Measurements from ENCODE around the gene METAP1. TPM values are rescaled to one million over a fixed set of nuclear protein-coding genes. Genes with fewer than 3 reads are reported as not detected.
"Not testable (repeated sequence)": the region's sequence is repeated elsewhere in the genome, so short reads cannot be mapped to it uniquely, and the experiment has no call there.

METAP1 gene
- total RNA-seq, 1 experiment from 2014 or later: 112 TPM

DNA sequence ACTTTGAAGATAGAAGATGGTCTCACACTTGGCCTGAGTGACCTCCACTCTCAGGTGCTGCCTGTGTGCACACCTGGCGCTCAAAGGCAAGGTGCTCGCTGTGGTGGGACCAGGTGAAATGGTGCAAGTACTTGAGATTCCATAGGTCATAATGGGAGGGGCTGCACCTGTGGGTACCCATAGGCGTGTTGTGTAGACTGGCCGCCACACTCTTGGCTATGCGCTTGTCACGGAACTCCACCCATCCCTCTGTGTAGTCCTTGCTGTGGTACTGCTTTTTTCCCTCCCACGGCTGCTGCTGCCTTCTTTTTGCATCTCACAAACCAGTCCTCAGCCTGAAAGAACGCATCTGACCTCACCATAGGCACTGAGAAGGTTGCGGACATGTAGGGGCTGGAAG, 27.0 kb downstream of the METAP1 start:
- no peaks in the 10 kb centered on the region for H3K27me3 ChIP-seq (ENCODE audit: insufficient read depth, low read length)
- no peak overlapping the region for H2AFZ ChIP-seq (ENCODE audit: low read depth, low read length, poor library complexity, severe bottlenecking)
- no TSS peak for BruUV-seq (replicated peaks)
- ATAC-seq (no peak), DNase-seq (ENCODE audit: low read depth, low spot score) (no peak)
- no peak overlapping the region for H3K4me2 ChIP-seq (ENCODE audit: low read length)
- no peak overlapping the region for H3K9ac ChIP-seq (ENCODE audit: low read length)
- H3K4me1 ChIP-seq (ENCODE audit: control insufficient read depth in 1 of 2, insufficient read depth in 2 of 2, low read length in 2 of 2): peaks cover 5 to 25% of the 10 kb centered on the region in 2 experiments; a peak in 2 of 4 replicates
- ChIA-PET RAD21 (ENCODE audit: low non-redundant PET in 1 of 2, low total read pairs in 2 of 2, uncharacterized antibody in 2 of 2, unreplicated experiment in 2 of 2) (no interaction called here), CTCF (no interaction called here), POLR2A (no interaction called here)
- H3K4me3 ChIP-seq (replicated peaks in 1 of 2; ENCODE audit: low read depth in 1 of 2, low read length in 2 of 2): 0 out of 4 replicates have a peak overlapping the region, but pooled peaks of 1 of the 2 experiments have one; percentile 17
- H3K9me3 ChIP-seq (ENCODE audit: control insufficient read depth in 1 of 2, insufficient read depth in 1 of 2, low read depth in 1 of 2, low read length in 2 of 2): peaks cover 0 to 8% of the 10 kb centered on the region in 2 experiments; a peak in 2 of 4 replicates
- peaks cover 11% of the 10 kb centered on the region; the same call in 1 of the 2 replicates for H4K20me1 ChIP-seq (ENCODE audit: insufficient read depth)
- TF ChIP-seq ELF1 (IDR thresholded peaks at IDR 0.05; ENCODE audit: borderline replicate concordance, low read depth): no peak
- TF ChIP-seq POLR2A (IDR thresholded peaks at IDR 0.05; ENCODE audit: borderline replicate concordance, extremely low read depth, insufficient read depth, insufficient read length): no peak
- TF ChIP-seq SRF (IDR thresholded peaks at IDR 0.05; ENCODE audit: low read depth): no peak
- no peak for TF ChIP-seq TCF7L2 (IDR thresholded peaks at IDR 0.05; ENCODE audit: borderline replicate concordance, extremely low read depth, insufficient read depth, insufficient read length)
- TF ChIP-seq, protein P1, sequence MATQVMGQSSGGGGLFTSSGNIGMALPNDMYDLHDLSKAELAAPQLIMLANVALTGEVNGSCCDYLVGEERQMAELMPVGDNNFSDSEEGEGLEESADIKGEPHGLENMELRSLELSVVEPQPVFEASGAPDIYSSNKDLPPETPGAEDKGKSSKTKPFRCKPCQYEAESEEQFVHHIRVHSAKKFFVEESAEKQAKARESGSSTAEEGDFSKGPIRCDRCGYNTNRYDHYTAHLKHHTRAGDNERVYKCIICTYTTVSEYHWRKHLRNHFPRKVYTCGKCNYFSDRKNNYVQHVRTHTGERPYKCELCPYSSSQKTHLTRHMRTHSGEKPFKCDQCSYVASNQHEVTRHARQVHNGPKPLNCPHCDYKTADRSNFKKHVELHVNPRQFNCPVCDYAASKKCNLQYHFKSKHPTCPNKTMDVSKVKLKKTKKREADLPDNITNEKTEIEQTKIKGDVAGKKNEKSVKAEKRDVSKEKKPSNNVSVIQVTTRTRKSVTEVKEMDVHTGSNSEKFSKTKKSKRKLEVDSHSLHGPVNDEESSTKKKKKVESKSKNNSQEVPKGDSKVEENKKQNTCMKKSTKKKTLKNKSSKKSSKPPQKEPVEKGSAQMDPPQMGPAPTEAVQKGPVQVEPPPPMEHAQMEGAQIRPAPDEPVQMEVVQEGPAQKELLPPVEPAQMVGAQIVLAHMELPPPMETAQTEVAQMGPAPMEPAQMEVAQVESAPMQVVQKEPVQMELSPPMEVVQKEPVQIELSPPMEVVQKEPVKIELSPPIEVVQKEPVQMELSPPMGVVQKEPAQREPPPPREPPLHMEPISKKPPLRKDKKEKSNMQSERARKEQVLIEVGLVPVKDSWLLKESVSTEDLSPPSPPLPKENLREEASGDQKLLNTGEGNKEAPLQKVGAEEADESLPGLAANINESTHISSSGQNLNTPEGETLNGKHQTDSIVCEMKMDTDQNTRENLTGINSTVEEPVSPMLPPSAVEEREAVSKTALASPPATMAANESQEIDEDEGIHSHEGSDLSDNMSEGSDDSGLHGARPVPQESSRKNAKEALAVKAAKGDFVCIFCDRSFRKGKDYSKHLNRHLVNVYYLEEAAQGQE (IDR thresholded peaks at IDR 0.05; ENCODE audit: low read depth): no peak
- no peak for TF ChIP-seq POLR2AphosphoS5 (IDR thresholded peaks at IDR 0.05; ENCODE audit: low read depth, low read length)
- H3K9me2 ChIP-seq (ENCODE audit: insufficient read depth): no peaks in the 10 kb centered on the region
- H3K36me3 ChIP-seq (ENCODE audit: control insufficient read depth in 1 of 2, insufficient read depth in 2 of 2, low read length in 2 of 2): peaks cover 0 to 31% of the 10 kb centered on the region in 2 experiments; a peak in 1 of 4 replicates
- intact Hi-C loops (cut with micrococcal nuclease): no loop called here
- H3K79me2 ChIP-seq (ENCODE audit: insufficient read depth, low read length): peaks cover 100% of the 10 kb centered on the region
- no peak overlapping the region for H3K27ac ChIP-seq (ENCODE audit: low read depth, low read length)

GRCh38 chr4:99023800-99024251, 28.3 kb downstream of the METAP1 start:
- POLR2A ChIA-PET; H3K27ac ChIP-seq (ENCODE audit: low read depth, low read length); H3K4me2 ChIP-seq (ENCODE audit: low read length); RAD21 ChIA-PET (ENCODE audit: low non-redundant PET in 1 of 2, low total read pairs in 2 of 2, uncharacterized antibody in 2 of 2, unreplicated experiment in 2 of 2); H3K27me3 ChIP-seq (ENCODE audit: insufficient read depth, low read length); intact Hi-C loops (cut with micrococcal nuclease); H3K4me3 ChIP-seq (replicated peaks in 1 of 2; ENCODE audit: low read depth in 1 of 2, low read length in 2 of 2); H2AFZ ChIP-seq (ENCODE audit: low read depth, low read length, poor library complexity, severe bottlenecking); BruUV-seq (replicated peaks); ATAC-seq; H3K9me2 ChIP-seq (ENCODE audit: insufficient read depth); H3K9ac ChIP-seq (ENCODE audit: low read length); H3K9me3 ChIP-seq (ENCODE audit: control insufficient read depth in 1 of 2, insufficient read depth in 1 of 2, low read depth in 1 of 2, low read length in 2 of 2); DNase-seq (ENCODE audit: low read depth, low spot score): not testable (repeated sequence)
- Histone ChIP-seq H4K20me1 (ENCODE audit: insufficient read depth) (peaks cover 11% of the 10 kb centered on the region; the same call in 1 of the 2 replicates), H3K36me3 (ENCODE audit: control insufficient read depth in 1 of 2, insufficient read depth in 2 of 2, low read length in 2 of 2) (peaks cover 0 to 28% of the 10 kb centered on the region in 2 experiments; a peak in 1 of 4 replicates), H3K79me2 (ENCODE audit: insufficient read depth, low read length) (peaks cover 100% of the 10 kb centered on the region), H3K4me1 (ENCODE audit: control insufficient read depth in 1 of 2, insufficient read depth in 2 of 2, low read length in 2 of 2) (peaks cover 5 to 25% of the 10 kb centered on the region in 2 experiments; a peak in 2 of 4 replicates)
- CTCF ChIA-PET: interaction anchor here (1.4 kb wide), 1 partner anchor 9 kb away, joined by 3 read pairs; no protein-coding TSS in a partner anchor
